ENCODE results near the gene LRRK1.

Gene LRRK1

GRCh38 chr15:101004500-101004899 lies 85.3 kb downstream of the LRRK1 start:
- no peak for DNase-seq (ENCODE audit: low read depth in 2 of 2)

GRCh38 chr15:101004986-101005747 lies 86.0 kb downstream of the LRRK1 start:
- DNase-seq (ENCODE audit: low read depth in 2 of 2): no peak

GRCh38 chr15:101006931-101007691 lies 88.0 kb downstream of the LRRK1 start:
- peak; percentile 59 to 63 for DNase-seq (ENCODE audit: low read depth in 2 of 2)

GRCh38 chr15:101008158-101009139 lies 89.3 kb downstream of the LRRK1 start:
- DNase-seq (ENCODE audit: low read depth in 2 of 2): peak; percentile 82 to 87

- DNase-seq (ENCODE audit: low read depth in 2 of 2): no peak
Measured at GRCh38 chr15:101009176-101009575, 90.0 kb downstream of the LRRK1 start.

- no peak for DNase-seq (ENCODE audit: low read depth in 2 of 2)
Measured at GRCh38 chr15:101010781-101011180, 91.6 kb downstream of the LRRK1 start.

- DNase-seq (ENCODE audit: low read depth in 2 of 2): no peak
Measured at GRCh38 chr15:101012326-101013200, 93.4 kb downstream of the LRRK1 start.

- no peak for DNase-seq (ENCODE audit: low read depth in 2 of 2)
Measured at GRCh38 chr15:101013201-101013550, 94.0 kb downstream of the LRRK1 start.

- DNase-seq (ENCODE audit: low read depth in 2 of 2): no peak
Measured at GRCh38 chr15:101013769-101014675, 94.9 kb downstream of the LRRK1 start.

GRCh38 chr15:101014921-101015841 lies 96.0 kb downstream of the LRRK1 start:
- peak; percentile 62 to 66 for DNase-seq (ENCODE audit: low read depth in 2 of 2)

- no peak for DNase-seq (ENCODE audit: low read depth in 2 of 2)
Measured at GRCh38 chr15:101016581-101016980, 97.4 kb downstream of the LRRK1 start.

GRCh38 chr15:101017093-101017754 lies 98.1 kb downstream of the LRRK1 start:
- DNase-seq (ENCODE audit: low read depth in 2 of 2): no peak

GRCh38 chr15:101018016-101018415 lies 98.9 kb downstream of the LRRK1 start:
- DNase-seq (ENCODE audit: low read depth in 2 of 2): no peak

GRCh38 chr15:101018450-101018849 lies 99.3 kb downstream of the LRRK1 start:
- no peak for DNase-seq (ENCODE audit: low read depth in 2 of 2)

GRCh38 chr15:101019366-101019896 lies 100.3 kb downstream of the LRRK1 start:
- DNase-seq (ENCODE audit: low read depth in 2 of 2): no peak

- no peak for DNase-seq (ENCODE audit: low read depth in 2 of 2)
Measured at GRCh38 chr15:101020451-101020850, 101.3 kb downstream of the LRRK1 start.

- DNase-seq (ENCODE audit: low read depth in 2 of 2): no peak
Measured at GRCh38 chr15:101020945-101021344, 101.8 kb downstream of the LRRK1 start.

GRCh38 chr15:101022306-101022705 lies 103.1 kb downstream of the LRRK1 start:
- DNase-seq (ENCODE audit: low read depth in 2 of 2): no peak
